Right lobe of liver (tissue), 6 donors: ENCODE measurements around the gene SPTLC2. TPM values are rescaled to one million over a fixed set of nuclear protein-coding genes. Genes with fewer than 3 reads are reported as not detected.
A peak's percentile ranks its signal among the peaks of the same experiment; 100 is the strongest.

Experiments used
- ATAC-seq, 4 donors: fragments of 200-7000 bp; cut with Tn5 transposase; one replicate each; pipeline ENCODE4 v1.9.1; 2020; ENCODE audit warnings: mild to moderate bottlenecking in 4 of 4, moderate library complexity in 4 of 4
- DNase-seq, 3 donors: peaks; one replicate each; pipeline ENCODE4 v3.0.0-alpha.2; 2020
- H3K27ac ChIP-seq, 3 donors: fragments of 200-600 bp; one replicate each; pipeline ENCODE4 v1.8.0; 2022
- H3K27me3 ChIP-seq, 2 donors: fragments of 200-600 bp; one replicate each; pipeline ENCODE4 v1.8.0; 2022
- H3K36me3 ChIP-seq, 4 donors: fragments of 200-600 bp; sonication (generic) in 1 of 4; one replicate each; pipeline versions ENCODE4 v1.5.1 to v1.8.0; 2017 to 2022; ENCODE audit warnings: control low read depth in 1 of 4
- H3K4me1 ChIP-seq, 4 donors: fragments of 200-600 bp; sonication (generic) in 1 of 4; one replicate each; pipeline versions ENCODE4 v1.5.1 to v1.8.0; 2017 to 2022; ENCODE audit warnings: control low read depth in 1 of 4
- H3K4me3 ChIP-seq, 3 donors: fragments of 200-600 bp; one replicate each; pipeline ENCODE4 v1.8.0; 2022
- H3K9me3 ChIP-seq, 4 donors: fragments of 200-600 bp; sonication (generic) in 1 of 4; one replicate each; pipeline versions ENCODE4 v1.5.1 to v1.8.0; 2017 to 2022; ENCODE audit warnings: control low read depth in 1 of 4
- CTCF ChIP-seq, 4 donors: fragments of 200-600 bp in 3 of 4; fragments of 450-650 bp in 1 of 4; IDR thresholded peaks; one replicate each; pipeline versions ENCODE4 v1.5.1 to v1.8.0; 2016 to 2022; ENCODE audit warnings: antibody characterized with exemption in 4 of 4, mild to moderate bottlenecking in 2 of 4
- POLR2A ChIP-seq: fragments of 450-650 bp; IDR thresholded peaks from one replicate; pipeline ENCODE4 v1.6.1; 2017; ENCODE audit warnings: antibody characterized with exemption, mild to moderate bottlenecking
- WGBS: methylation state at CpG from one replicate; pipeline ENCODE4 v1.1.6; 2018; ENCODE audit warnings: low coverage, low lambda C conversion rate; ENCODE audit not compliant: insufficient coverage; ENCODE audit errors: missing lambda C conversion rate; 5-methylcytosine and 5-hydroxymethylcytosine counted together
- intact Hi-C, 2 donors: fragments of 100-400 bp; cut with DNase I; formaldehyde crosslinking; loops; one replicate each; pipeline versions ENCODE4 v1.11.2 to v1.14.1; 2022
- small RNA-seq, 2 experiments: library from RNA; depleted of rRNA; stranded (forward); fragments of <200 nt; gene quantifications; one replicate each; pipeline ENCODE3, GENCODE V24; 2016
- total RNA-seq, 6 experiments: library from RNA; depleted of rRNA in 2 of 6; stranded (reverse); fragments of >200 nt in 2 of 6; fragmentation: NEBNext Ultra II Directional in 3 of 6; extraction: Animal tissue kit (Norgen Biotek cat#: 25700) in 3 of 6; gene quantifications; one replicate each; pipeline versions ENCODE4 v1.1.0 to v1.2.4, GENCODE V29; 2016 to 2023
- donor health status: DM: no; HTN: yes; CAD: no.
- donor health status: DM: no; HTN: no; CAD: no.
- donor health status: DM: no; HTN: no; CAD: no.
- donor health status: DM: no; HTN: yes; CAD: no.
- donor health status: DM: no; HTN: yes; CAD: no.

SPTLC2 gene
- total RNA-seq, 6 experiments from 2014 or later, result 5.9 to 16.4 (median 10.7) TPM

GRCh38 chr14:77458249-77458950 is 158.0 kb downstream of the SPTLC2 start:
- no peaks in the 10 kb centered on the region for H3K27me3 ChIP-seq
- peaks cover 0 to 20% (median 4%) of the 10 kb centered on the region in 4 donors for H3K4me1 ChIP-seq
- intact Hi-C loops, result no loop called here
- H3K27ac ChIP-seq, result peak overlapping the region; percentile 98 to 99 (median 98)
- peak overlapping the region; percentile 72 to 83 (median 81) for H3K4me3 ChIP-seq
- DNase-seq (peak in 2 of 3 donors; percentile 46 to 50), ATAC-seq (peak; percentile 31 to 47 (median 38))
- no peaks in the 10 kb centered on the region for H3K9me3 ChIP-seq
- peaks cover 7 to 40% (median 26%) of the 10 kb centered on the region in 4 donors for H3K36me3 ChIP-seq
- TF ChIP-seq POLR2A (no peak), CTCF (IDR thresholded peaks at IDR 0.05) (no peak)
- WGBS, result 0% methylated on average over 15 of the region's 29 CpGs

- WGBS, result 0% methylated on average over 35 of the region's 50 CpGs
- Histone ChIP-seq H3K36me3 (peaks cover 7 to 37% (median 20%) of the 10 kb centered on the region in 4 donors), H3K4me3 (peak within 1 kb of the TSS; percentile 72 to 83 (median 81)), H3K27ac (peak within 1 kb of the TSS; percentile 98 to 99 (median 98)), H3K4me1 (peaks cover 0 to 20% (median 4%) of the 10 kb centered on the region in 4 donors), H3K9me3 (no peaks in the 10 kb centered on the region), H3K27me3 (no peaks in the 10 kb centered on the region)
- TF ChIP-seq CTCF (IDR thresholded peaks at IDR 0.05), result no peak
- peak; percentile 56 for TF ChIP-seq POLR2A
- intact Hi-C loops, result no loop called here
- DNase-seq (peak; percentile 94 to 98 (median 95)), ATAC-seq (peak; percentile 95 to 98 (median 97))
These were observed 158.8 kb downstream of the SPTLC2 start, which contains the start of the genes AHSA1 and VIPAS39 for GRCh38 chr14:77457522-77458248. TSS of gene AHSA1 (plus strand) at chr14:77458093. CDS start at chr14:77458190, 97 bp downstream. TSS of gene VIPAS39 (minus strand) at chr14:77457601. CDS start at chr14:77454102, 3,499 bp downstream.

GRCh38 chr14:77457115-77457521 is 159.3 kb downstream of the SPTLC2 start:
- no peak for DNase-seq
- peak in 2 of 4 donors; percentile 0 to 3 for ATAC-seq
- no peaks in the 10 kb centered on the region for H3K9me3 ChIP-seq
- peak overlapping the region; percentile 72 to 83 (median 81) for H3K4me3 ChIP-seq
- H3K4me1 ChIP-seq, result peaks cover 0 to 20% (median 4%) of the 10 kb centered on the region in 4 donors
- WGBS, result 0% methylated on average over 18 of the region's 18 CpGs
- TF ChIP-seq POLR2A (peak; percentile 73), CTCF (IDR thresholded peaks at IDR 0.05) (no peak)
- H3K27me3 ChIP-seq, result no peaks in the 10 kb centered on the region
- peaks cover 7 to 36% (median 16%) of the 10 kb centered on the region in 4 donors for H3K36me3 ChIP-seq
- intact Hi-C loops, result no loop called here
- H3K27ac ChIP-seq, result peak overlapping the region; percentile 98 to 99 (median 98)

Small RNAs within 50 kb of the gene (small RNA-seq; reads per million reads assigned to genes)
- gene COX6CP11 (0 reads per million in 2 experiments), gene RF00404 (0 to 0.13 reads per million in 2 experiments), gene RN7SL587P (0 reads per million in 2 experiments)

Other genes with a start within 250 kb of the SPTLC2 start
- gene TMED8, start 239.5 kb downstream of the SPTLC2 start, total RNA-seq, result 1 to 10 TPM; 2.5 to 4.4 (median 3.1) TPM
- gene SAMD15, start 239.3 kb downstream of the SPTLC2 start, total RNA-seq, result under 1 TPM in 4 of 6 experiments, not detected in 2; 0.12 to 0.42 (median 0.31) TPM
- gene NOXRED1, start 193.1 kb downstream of the SPTLC2 start, total RNA-seq, result under 1 TPM in 4 of 6 experiments, not detected in 2; 0.20 to 0.47 (median 0.37) TPM
- gene VIPAS39, start 159.0 kb downstream of the SPTLC2 start, total RNA-seq, result 1 to 10 TPM; 7.2 to 9.9 (median 8.6) TPM
- gene AHSA1, start 158.5 kb downstream of the SPTLC2 start, total RNA-seq, result 100 to 1,000 TPM in 1 of 6 experiments, 10 to 100 TPM in 5; 40.6 to 114 (median 77.6) TPM
- under 1 TPM in 1 of 6 experiments, not detected in 5; 0.37 TPM for gene ISM2, start 117.8 kb downstream of the SPTLC2 start, total RNA-seq
- gene ALKBH1, start 91.4 kb upstream of the SPTLC2 start, total RNA-seq, result 1 to 10 TPM; 4.9 to 7.1 (median 5.5) TPM
- gene SLIRP, start 91.5 kb upstream of the SPTLC2 start, total RNA-seq, result 100 to 1,000 TPM in 2 of 6 experiments, 10 to 100 TPM in 4; 51.3 to 214 (median 60.6) TPM
- gene SNW1, start 144.5 kb upstream of the SPTLC2 start, total RNA-seq, result 10 to 100 TPM; 16.2 to 27.9 (median 22.1) TPM
- gene ADCK1, start 183.5 kb upstream of the SPTLC2 start, total RNA-seq, result 1 to 10 TPM; 3.7 to 6.0 (median 5.1) TPM